Neural progenitor cell (in vitro differentiated cells): ENCODE data around the gene CLIC4.

Source experiments
- EZH2 ChIP-seq: fragments of 200-600 bp; sonication (generic); IDR thresholded peaks from 2 replicates; pipeline ENCODE4 v1.6.1; 2017; ENCODE audit warnings: antibody characterized with exemption, mild to moderate bottlenecking, moderate library complexity
- TF ChIP-seq, protein P1 (sequence below): fragments of 200-600 bp; sonication (generic); IDR thresholded peaks from 2 replicates; pipeline ENCODE4 v1.5.1; 2017; ENCODE audit warnings: antibody characterized with exemption, mild to moderate bottlenecking

DNA sequence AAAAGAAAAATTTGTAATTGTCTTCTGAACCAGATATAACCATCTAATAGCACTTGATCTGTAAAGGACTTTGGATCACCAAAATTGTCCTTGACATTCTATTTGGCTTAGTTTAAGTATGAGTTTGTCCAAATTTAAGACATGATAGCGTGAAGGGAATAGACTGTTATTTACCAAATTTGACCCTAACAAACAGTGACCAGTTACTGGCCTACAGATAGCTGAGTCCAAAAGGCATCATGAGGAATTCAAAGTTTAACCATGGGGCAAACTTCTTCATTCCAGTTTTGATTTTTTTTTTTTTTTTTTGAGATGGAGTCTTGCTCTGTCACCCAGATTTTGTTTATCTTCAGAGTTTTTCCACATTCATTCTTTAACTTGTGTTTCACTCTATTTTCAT is 38.5 kb downstream of the CLIC4 start:
- TF ChIP-seq, protein P1, sequence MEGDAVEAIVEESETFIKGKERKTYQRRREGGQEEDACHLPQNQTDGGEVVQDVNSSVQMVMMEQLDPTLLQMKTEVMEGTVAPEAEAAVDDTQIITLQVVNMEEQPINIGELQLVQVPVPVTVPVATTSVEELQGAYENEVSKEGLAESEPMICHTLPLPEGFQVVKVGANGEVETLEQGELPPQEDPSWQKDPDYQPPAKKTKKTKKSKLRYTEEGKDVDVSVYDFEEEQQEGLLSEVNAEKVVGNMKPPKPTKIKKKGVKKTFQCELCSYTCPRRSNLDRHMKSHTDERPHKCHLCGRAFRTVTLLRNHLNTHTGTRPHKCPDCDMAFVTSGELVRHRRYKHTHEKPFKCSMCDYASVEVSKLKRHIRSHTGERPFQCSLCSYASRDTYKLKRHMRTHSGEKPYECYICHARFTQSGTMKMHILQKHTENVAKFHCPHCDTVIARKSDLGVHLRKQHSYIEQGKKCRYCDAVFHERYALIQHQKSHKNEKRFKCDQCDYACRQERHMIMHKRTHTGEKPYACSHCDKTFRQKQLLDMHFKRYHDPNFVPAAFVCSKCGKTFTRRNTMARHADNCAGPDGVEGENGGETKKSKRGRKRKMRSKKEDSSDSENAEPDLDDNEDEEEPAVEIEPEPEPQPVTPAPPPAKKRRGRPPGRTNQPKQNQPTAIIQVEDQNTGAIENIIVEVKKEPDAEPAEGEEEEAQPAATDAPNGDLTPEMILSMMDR, result no peak
- no peak for TF ChIP-seq EZH2
